ENCODE results near the gene CLCNKB.
A peak's percentile ranks its signal among the peaks of the same experiment; 100 is the strongest.

CLCNKB gene

DNA sequence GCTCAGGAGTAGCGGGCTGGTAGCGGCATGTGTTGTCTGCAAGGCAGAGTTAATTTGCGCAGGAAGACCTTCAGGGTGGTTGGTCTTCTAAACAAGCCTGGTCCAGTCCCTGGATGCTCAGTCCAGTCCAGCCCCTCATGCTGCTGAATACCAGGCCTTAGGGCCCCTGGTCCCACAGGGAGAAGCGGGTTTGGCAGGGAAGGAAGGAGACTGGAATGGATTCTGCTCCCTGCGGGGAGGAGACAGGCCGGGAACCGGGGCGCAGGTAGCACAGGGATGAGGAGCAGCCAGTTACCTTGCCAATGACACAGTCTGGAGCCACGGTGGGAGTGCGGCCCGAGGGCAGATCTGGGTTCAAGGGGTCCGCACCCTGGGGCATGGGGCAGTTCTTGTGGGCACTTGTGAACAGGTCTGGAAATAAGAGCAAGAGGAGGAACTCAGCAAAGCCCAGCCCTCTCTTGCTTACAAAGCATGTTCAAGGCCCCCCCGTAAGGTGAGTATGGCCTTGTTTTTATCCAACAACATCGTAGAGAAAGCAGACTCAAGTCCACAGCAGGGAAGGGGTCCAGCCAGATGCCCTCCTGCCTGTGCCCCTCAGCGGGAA is 19.7 kb downstream of the CLCNKB start:
- Mint-ChIP-seq H3K9me3 (no peaks in the 10 kb centered on the region), H3K27me3 (ENCODE audit: low read depth) (peaks cover 38% of the 10 kb centered on the region), H3K4me3 (no peak overlapping the region), H3K27ac (peak overlapping the region in 1 of 3 experiments; percentile 15), H3K4me1 (peaks cover 4% of the 10 kb centered on the region), H3K36me3 (ENCODE audit: low read depth) (no peaks in the 10 kb centered on the region)
- TF ChIP-seq, protein P1, sequence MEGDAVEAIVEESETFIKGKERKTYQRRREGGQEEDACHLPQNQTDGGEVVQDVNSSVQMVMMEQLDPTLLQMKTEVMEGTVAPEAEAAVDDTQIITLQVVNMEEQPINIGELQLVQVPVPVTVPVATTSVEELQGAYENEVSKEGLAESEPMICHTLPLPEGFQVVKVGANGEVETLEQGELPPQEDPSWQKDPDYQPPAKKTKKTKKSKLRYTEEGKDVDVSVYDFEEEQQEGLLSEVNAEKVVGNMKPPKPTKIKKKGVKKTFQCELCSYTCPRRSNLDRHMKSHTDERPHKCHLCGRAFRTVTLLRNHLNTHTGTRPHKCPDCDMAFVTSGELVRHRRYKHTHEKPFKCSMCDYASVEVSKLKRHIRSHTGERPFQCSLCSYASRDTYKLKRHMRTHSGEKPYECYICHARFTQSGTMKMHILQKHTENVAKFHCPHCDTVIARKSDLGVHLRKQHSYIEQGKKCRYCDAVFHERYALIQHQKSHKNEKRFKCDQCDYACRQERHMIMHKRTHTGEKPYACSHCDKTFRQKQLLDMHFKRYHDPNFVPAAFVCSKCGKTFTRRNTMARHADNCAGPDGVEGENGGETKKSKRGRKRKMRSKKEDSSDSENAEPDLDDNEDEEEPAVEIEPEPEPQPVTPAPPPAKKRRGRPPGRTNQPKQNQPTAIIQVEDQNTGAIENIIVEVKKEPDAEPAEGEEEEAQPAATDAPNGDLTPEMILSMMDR (IDR thresholded peaks at IDR 0.05; ENCODE audit: unreplicated experiment in 3 of 3), result no peak

DNA sequence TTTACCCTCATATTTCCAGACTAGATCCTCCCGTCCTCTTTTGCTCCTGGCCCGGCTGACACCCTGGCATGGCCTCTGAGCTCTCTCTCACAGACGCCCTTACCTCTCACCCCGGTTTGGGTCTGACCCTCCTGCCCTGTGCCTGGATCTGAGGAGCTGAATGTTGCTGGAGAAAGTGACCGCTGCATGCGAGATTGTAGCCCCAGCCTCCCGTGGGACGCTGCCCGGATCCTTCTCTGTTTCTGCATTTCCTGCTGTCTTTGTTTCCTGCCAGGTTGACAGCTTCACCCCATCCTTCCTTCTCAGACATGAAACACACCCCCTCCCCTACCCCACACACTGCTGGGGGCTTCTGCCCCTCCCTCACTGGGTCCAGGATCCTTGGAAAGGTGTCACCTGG is 20.3 kb downstream of the CLCNKB start:
- H3K9me3 Mint-ChIP-seq, result no peaks in the 10 kb centered on the region
- peaks cover 4% of the 10 kb centered on the region for H3K4me1 Mint-ChIP-seq
- H3K36me3 Mint-ChIP-seq (ENCODE audit: low read depth), result no peaks in the 10 kb centered on the region
- TF ChIP-seq, protein P1 (IDR thresholded peaks at IDR 0.05; ENCODE audit: unreplicated experiment in 3 of 3), result no peak
- no peak overlapping the region for H3K4me3 Mint-ChIP-seq
- peaks cover 38% of the 10 kb centered on the region for H3K27me3 Mint-ChIP-seq (ENCODE audit: low read depth)
- H3K27ac Mint-ChIP-seq, result peak overlapping the region in 2 of 3 experiments; percentile 15 to 90

DNA sequence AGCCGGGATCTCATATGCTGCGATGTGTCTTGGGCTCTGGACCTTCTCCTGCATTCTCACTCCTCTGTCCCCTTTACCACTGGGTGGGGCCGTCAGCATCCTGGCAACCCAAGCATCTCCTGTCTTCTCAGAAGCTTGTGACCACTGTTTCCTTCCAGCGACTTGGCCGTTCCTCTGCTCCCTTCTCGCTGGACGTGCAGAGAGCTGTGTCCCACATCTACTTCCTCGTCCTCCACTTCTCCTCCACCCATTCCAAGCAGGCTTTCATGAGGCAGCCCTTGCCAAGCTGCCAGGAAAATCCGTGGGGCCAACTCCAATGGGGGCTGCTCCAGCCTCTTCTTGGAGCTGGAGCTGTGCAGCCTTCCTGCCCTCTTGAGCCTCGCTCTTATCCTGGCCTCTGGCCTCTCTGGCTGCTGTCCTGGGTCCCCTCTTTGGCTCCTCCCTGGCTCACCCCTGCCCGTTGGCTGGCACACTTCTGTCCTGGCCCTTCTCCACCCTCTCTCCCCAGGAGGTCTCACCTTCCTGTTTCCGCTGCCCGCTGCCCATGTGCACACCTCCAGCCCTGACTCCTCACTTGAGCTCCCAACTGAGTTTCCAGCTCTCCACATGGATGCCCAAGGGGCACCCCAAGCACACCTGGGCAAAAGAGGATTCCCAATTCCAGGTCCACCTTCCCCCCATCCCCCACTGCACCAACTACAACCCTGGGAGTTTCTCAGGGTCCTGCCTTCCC is 21.1 kb downstream of the CLCNKB start:
- TF ChIP-seq, protein P1 (IDR thresholded peaks at IDR 0.05; ENCODE audit: unreplicated experiment in 3 of 3), result no peak
- H3K4me3 Mint-ChIP-seq, result no peak overlapping the region
- peaks cover 4% of the 10 kb centered on the region for H3K4me1 Mint-ChIP-seq
- H3K27me3 Mint-ChIP-seq (ENCODE audit: low read depth), result peaks cover 38% of the 10 kb centered on the region
- H3K9me3 Mint-ChIP-seq, result no peaks in the 10 kb centered on the region
- no peaks in the 10 kb centered on the region for H3K36me3 Mint-ChIP-seq (ENCODE audit: low read depth)
- H3K27ac Mint-ChIP-seq, result peak overlapping the region; percentile 52 to 90 (median 63)

DNA sequence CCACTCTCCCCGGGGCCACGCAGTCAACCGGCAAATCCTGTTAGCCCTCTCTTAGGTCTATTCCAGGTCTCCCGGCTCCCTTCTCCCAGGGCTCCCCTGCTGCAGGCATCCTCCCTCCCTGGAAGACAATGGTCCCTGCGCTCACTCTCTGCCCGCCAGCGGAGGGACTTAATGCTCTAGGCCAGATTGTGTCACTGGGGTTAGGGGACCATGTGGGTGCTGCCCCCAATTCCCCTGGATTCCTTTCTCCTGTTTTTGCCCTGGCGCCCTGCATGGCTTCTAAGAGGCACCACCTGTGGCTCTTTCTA is 21.6 kb downstream of the CLCNKB start:
- no peaks in the 10 kb centered on the region for H3K9me3 Mint-ChIP-seq
- H3K27ac Mint-ChIP-seq, result peak overlapping the region in 2 of 3 experiments; percentile 52 to 90
- H3K4me1 Mint-ChIP-seq, result peaks cover 4% of the 10 kb centered on the region
- TF ChIP-seq, protein P1 (IDR thresholded peaks at IDR 0.05; ENCODE audit: unreplicated experiment in 3 of 3), result no peak
- peaks cover 41% of the 10 kb centered on the region for H3K27me3 Mint-ChIP-seq (ENCODE audit: low read depth)
- H3K36me3 Mint-ChIP-seq (ENCODE audit: low read depth), result no peaks in the 10 kb centered on the region
- H3K4me3 Mint-ChIP-seq, result peak overlapping the region in 1 of 3 experiments; percentile 42

DNA sequence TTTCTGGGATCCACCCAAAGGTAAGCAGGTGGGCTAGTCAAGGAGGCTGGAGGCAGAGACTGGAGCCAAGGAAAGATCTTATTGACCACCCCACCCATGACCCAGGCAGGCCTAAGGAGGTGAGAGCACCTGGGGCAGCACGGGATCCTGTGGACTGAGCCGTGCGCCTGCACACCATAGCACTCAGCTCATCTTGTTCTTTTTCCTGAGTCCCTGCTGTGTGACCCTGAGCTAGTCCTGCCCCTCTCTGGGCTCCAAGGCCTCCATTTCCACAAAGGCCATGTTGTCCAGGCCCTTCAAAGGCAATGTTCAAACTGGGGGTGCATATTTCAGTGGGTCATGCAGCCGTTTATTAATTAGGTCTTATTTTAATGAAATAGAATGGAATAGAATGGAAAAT is 22.7 kb downstream of the CLCNKB start:
- Mint-ChIP-seq H3K27ac (peak overlapping the region in 1 of 3 experiments; percentile 90), H3K4me3 (no peak overlapping the region), H3K27me3 (ENCODE audit: low read depth) (peaks cover 38% of the 10 kb centered on the region), H3K4me1 (peaks cover 4% of the 10 kb centered on the region), H3K9me3 (no peaks in the 10 kb centered on the region), H3K36me3 (ENCODE audit: low read depth) (no peaks in the 10 kb centered on the region)
- TF ChIP-seq, protein P1 (IDR thresholded peaks at IDR 0.05; ENCODE audit: unreplicated experiment in 3 of 3), result no peak
